ENCODE results near the gene SFTA2.

Gene SFTA2

GRCh38 chr6:30902709-30903108 is 29.3 kb downstream of the SFTA2 start:
- TF ChIP-seq, protein P1, sequence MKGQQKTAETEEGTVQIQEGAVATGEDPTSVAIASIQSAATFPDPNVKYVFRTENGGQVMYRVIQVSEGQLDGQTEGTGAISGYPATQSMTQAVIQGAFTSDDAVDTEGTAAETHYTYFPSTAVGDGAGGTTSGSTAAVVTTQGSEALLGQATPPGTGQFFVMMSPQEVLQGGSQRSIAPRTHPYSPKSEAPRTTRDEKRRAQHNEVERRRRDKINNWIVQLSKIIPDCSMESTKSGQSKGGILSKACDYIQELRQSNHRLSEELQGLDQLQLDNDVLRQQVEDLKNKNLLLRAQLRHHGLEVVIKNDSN (IDR thresholded peaks at IDR 0.05): peak; percentile 71
- no peak for TF ChIP-seq CREB1 (IDR thresholded peaks at IDR 0.05; ENCODE audit: low read depth)
- peak; percentile 51; the same call in 1 of the 2 replicates for TF ChIP-seq MAX (IDR thresholded peaks at IDR 0.05)

- TF ChIP-seq TEAD4 (IDR thresholded peaks at IDR 0.05) (no peak), NFIC (IDR thresholded peaks at IDR 0.05) (no peak), ZBTB7A (IDR thresholded peaks at IDR 0.05; ENCODE audit: low read depth) (no peak), CREB1 (IDR thresholded peaks at IDR 0.05; ENCODE audit: low read depth) (no peak), EGR1 (IDR thresholded peaks at IDR 0.05) (no peak), MAX (IDR thresholded peaks at IDR 0.05) (no peak), FOXM1 (IDR thresholded peaks at IDR 0.05; ENCODE audit: borderline replicate concordance, low read depth) (no peak), YY1 (IDR thresholded peaks at IDR 0.05; ENCODE audit: low read depth) (no peak), CEBPB (IDR thresholded peaks at IDR 0.05) (no peak), RAD21 (IDR thresholded peaks at IDR 0.05; ENCODE audit: low read depth) (no peak)
- TF ChIP-seq, protein P2, sequence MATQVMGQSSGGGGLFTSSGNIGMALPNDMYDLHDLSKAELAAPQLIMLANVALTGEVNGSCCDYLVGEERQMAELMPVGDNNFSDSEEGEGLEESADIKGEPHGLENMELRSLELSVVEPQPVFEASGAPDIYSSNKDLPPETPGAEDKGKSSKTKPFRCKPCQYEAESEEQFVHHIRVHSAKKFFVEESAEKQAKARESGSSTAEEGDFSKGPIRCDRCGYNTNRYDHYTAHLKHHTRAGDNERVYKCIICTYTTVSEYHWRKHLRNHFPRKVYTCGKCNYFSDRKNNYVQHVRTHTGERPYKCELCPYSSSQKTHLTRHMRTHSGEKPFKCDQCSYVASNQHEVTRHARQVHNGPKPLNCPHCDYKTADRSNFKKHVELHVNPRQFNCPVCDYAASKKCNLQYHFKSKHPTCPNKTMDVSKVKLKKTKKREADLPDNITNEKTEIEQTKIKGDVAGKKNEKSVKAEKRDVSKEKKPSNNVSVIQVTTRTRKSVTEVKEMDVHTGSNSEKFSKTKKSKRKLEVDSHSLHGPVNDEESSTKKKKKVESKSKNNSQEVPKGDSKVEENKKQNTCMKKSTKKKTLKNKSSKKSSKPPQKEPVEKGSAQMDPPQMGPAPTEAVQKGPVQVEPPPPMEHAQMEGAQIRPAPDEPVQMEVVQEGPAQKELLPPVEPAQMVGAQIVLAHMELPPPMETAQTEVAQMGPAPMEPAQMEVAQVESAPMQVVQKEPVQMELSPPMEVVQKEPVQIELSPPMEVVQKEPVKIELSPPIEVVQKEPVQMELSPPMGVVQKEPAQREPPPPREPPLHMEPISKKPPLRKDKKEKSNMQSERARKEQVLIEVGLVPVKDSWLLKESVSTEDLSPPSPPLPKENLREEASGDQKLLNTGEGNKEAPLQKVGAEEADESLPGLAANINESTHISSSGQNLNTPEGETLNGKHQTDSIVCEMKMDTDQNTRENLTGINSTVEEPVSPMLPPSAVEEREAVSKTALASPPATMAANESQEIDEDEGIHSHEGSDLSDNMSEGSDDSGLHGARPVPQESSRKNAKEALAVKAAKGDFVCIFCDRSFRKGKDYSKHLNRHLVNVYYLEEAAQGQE (IDR thresholded peaks at IDR 0.05; ENCODE audit: low read depth): no peak
Observed at GRCh38 chr6:30901436-30901835, 30.5 kb downstream of the SFTA2 start.

GRCh38 chr6:30900863-30901417 is 31.0 kb downstream of the SFTA2 start:
- TF ChIP-seq NFIC (IDR thresholded peaks at IDR 0.05): no peak
- no peak for TF ChIP-seq TEAD4 (IDR thresholded peaks at IDR 0.05)
- TF ChIP-seq TCF12 (IDR thresholded peaks at IDR 0.05; ENCODE audit: low read depth): no peak
- no peak for TF ChIP-seq EGR1 (IDR thresholded peaks at IDR 0.05)
- TF ChIP-seq RAD21 (IDR thresholded peaks at IDR 0.05; ENCODE audit: low read depth): no peak
- no peak for TF ChIP-seq CREB1 (IDR thresholded peaks at IDR 0.05; ENCODE audit: low read depth)
- TF ChIP-seq YY1 (IDR thresholded peaks at IDR 0.05; ENCODE audit: low read depth): no peak
- TF ChIP-seq TAF1 (IDR thresholded peaks at IDR 0.05; ENCODE audit: low read depth): no peak

DNA sequence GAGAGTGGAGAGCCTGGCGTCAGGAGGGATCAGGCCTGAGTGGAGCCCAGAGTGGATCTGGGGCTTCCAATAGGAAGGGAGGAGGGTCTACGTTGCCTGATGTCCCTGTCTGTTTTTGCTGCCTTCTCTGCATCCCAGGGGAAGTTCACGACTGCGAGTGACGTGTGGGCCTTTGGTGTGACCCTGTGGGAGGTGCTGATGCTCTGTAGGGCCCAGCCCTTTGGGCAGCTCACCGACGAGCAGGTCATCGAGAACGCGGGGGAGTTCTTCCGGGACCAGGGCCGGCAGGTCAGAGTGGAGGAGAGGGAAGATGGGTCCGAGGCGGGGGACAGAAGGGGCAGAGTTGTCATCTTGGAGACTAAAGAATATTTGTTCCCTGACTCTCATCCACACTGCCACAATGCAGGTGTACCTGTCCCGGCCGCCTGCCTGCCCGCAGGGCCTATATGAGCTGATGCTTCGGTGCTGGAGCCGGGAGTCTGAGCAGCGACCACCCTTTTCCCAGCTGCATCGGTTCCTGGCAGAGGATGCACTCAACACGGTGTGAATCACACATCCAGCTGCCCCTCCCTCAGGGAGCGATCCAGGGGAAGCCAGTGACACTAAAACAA is 33.1 kb downstream of the SFTA2 start:
- TF ChIP-seq RAD21 (IDR thresholded peaks at IDR 0.05; ENCODE audit: low read depth): no peak
- TF ChIP-seq, protein P2 (IDR thresholded peaks at IDR 0.05; ENCODE audit: low read depth): no peak
- no peak for TF ChIP-seq CEBPB (IDR thresholded peaks at IDR 0.05)
- TF ChIP-seq YY1 (IDR thresholded peaks at IDR 0.05; ENCODE audit: low read depth): no peak
- no peak for TF ChIP-seq NFIC (IDR thresholded peaks at IDR 0.05)
- TF ChIP-seq ZBTB7A (IDR thresholded peaks at IDR 0.05; ENCODE audit: low read depth): no peak
- no peak for TF ChIP-seq MAX (IDR thresholded peaks at IDR 0.05)
- no peak for TF ChIP-seq FOXM1 (IDR thresholded peaks at IDR 0.05; ENCODE audit: borderline replicate concordance, low read depth)
- TF ChIP-seq TEAD4 (IDR thresholded peaks at IDR 0.05): no peak
- TF ChIP-seq TAF1 (IDR thresholded peaks at IDR 0.05; ENCODE audit: low read depth): no peak

DNA sequence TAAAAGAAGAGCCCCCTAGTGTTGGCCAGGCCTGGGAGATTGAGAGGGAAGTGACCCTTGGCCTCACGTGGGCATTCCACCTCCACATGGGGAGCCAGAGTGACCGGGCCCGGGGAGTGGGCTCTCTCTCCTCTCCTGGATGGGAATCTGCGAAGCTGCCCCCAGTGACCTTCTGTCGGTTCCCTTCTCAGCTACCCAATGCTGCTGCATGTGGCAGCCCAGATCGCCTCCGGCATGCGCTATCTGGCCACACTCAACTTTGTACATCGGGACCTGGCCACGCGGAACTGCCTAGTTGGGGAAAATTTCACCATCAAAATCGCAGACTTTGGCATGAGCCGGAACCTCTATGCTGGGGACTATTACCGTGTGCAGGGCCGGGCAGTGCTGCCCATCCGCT is 34.1 kb downstream of the SFTA2 start:
- TF ChIP-seq TAF1 (IDR thresholded peaks at IDR 0.05; ENCODE audit: low read depth) (no peak), EGR1 (IDR thresholded peaks at IDR 0.05) (no peak), YY1 (IDR thresholded peaks at IDR 0.05; ENCODE audit: low read depth) (no peak), TEAD4 (IDR thresholded peaks at IDR 0.05) (no peak), CEBPB (IDR thresholded peaks at IDR 0.05) (no peak), ZBTB7A (IDR thresholded peaks at IDR 0.05; ENCODE audit: low read depth) (no peak), MAX (IDR thresholded peaks at IDR 0.05) (no peak), FOXM1 (IDR thresholded peaks at IDR 0.05; ENCODE audit: borderline replicate concordance, low read depth) (no peak), EP300 (IDR thresholded peaks at IDR 0.05; ENCODE audit: borderline replicate concordance) (no peak), RAD21 (IDR thresholded peaks at IDR 0.05; ENCODE audit: low read depth) (no peak), CREB1 (IDR thresholded peaks at IDR 0.05; ENCODE audit: low read depth) (no peak), NFIC (IDR thresholded peaks at IDR 0.05) (no peak), TCF12 (IDR thresholded peaks at IDR 0.05; ENCODE audit: low read depth) (no peak)
- TF ChIP-seq, protein P1 (IDR thresholded peaks at IDR 0.05): no peak
- TF ChIP-seq, protein P2 (IDR thresholded peaks at IDR 0.05; ENCODE audit: low read depth): no peak

Measured in Ishikawa (cell line).